Omental fat pad (tissue), 4 donors: ENCODE results near the gene AADAC. TPM values are rescaled to one million over a fixed set of nuclear protein-coding genes. Genes with fewer than 3 reads are reported as not detected.

Experiments used
- ATAC-seq: fragments of 150-250 bp; one replicate; pipeline ENCODE4 v1.9.1; 2016; ENCODE audit warnings: mild to moderate bottlenecking, moderate library complexity; ENCODE audit not compliant: low FRiP score
- DNase-seq: peaks from one replicate; pipeline ENCODE4 v3.0.0-alpha.2; 2019; ENCODE audit warnings: low spot score
- CTCF ChIP-seq, 3 donors: fragments of 450-650 bp; IDR thresholded peaks; one replicate each; pipeline ENCODE4 v1.5.1; 2016 to 2017; ENCODE audit warnings: antibody characterized with exemption in 3 of 3, mild to moderate bottlenecking in 3 of 3, moderate library complexity in 2 of 3
- total RNA-seq, 4 donors: library from RNA; depleted of rRNA; stranded (reverse); fragments of >200 nt; gene quantifications; one replicate each; pipeline ENCODE4 v1.1.0, GENCODE V29; 2016

Gene AADAC
- total RNA-seq, 4 donors from 2014 or later, result 0.95 to 22.2 (median 1.8) TPM

GRCh38 chr3:151835751-151836525, 22.0 kb downstream of the AADAC start:
- TF ChIP-seq CTCF (IDR thresholded peaks at IDR 0.05), result no peak
- ATAC-seq (no peak), DNase-seq (no peak)

- DNase-seq, result no peak
- no peak for TF ChIP-seq CTCF (IDR thresholded peaks at IDR 0.05)
- peak; percentile 89 for ATAC-seq
Observed at GRCh38 chr3:151837057-151837456, 23.1 kb downstream of the AADAC start.

- DNase-seq (no peak), ATAC-seq (no peak)
- no peak for TF ChIP-seq CTCF (IDR thresholded peaks at IDR 0.05)
Observed at GRCh38 chr3:151838574-151839312, 24.8 kb downstream of the AADAC start.

GRCh38 chr3:151839313-151839631, 25.4 kb downstream of the AADAC start:
- ATAC-seq, result no peak
- DNase-seq, result no peak
- TF ChIP-seq CTCF (IDR thresholded peaks at IDR 0.05), result no peak

- TF ChIP-seq CTCF (IDR thresholded peaks at IDR 0.05), result no peak
- no peak for DNase-seq
- no peak for ATAC-seq
Observed at GRCh38 chr3:151841801-151842200, 27.9 kb downstream of the AADAC start.

- no peak for ATAC-seq
- TF ChIP-seq CTCF (IDR thresholded peaks at IDR 0.05), result no peak
- no peak for DNase-seq
Observed at GRCh38 chr3:151843275-151843674, 29.4 kb downstream of the AADAC start.
